Pancreas (tissue), 10 donors: ENCODE data around the gene REG1B. TPM values are rescaled to one million over a fixed set of nuclear protein-coding genes. Genes with fewer than 3 reads are reported as not detected.

Experiments used
- ATAC-seq, 4 donors: fragments of 200-7000 bp; cut with Tn5 transposase; one replicate each; pipeline versions ENCODE4 v1.8.0 to v1.9.1; 2020; ENCODE audit warnings: mild to moderate bottlenecking in 4 of 4, moderate library complexity in 4 of 4
- DNase-seq, 6 donors: peaks; one replicate each; pipeline ENCODE4 v3.0.0-alpha.2; 2020
- FAIRE-seq: peaks from 2 replicates; lab custom pipeline; 2012; peaks lifted over from hg19 to GRCh38; lab: Jason Lieb, UNC
- H3K27ac ChIP-seq, 4 donors: fragments of 200-600 bp; sonication (generic); 1 replicate in 3 of 4; 2 replicates in 1 of 4; pipeline versions ENCODE4 v1.5.0 to v1.8.0; 2020
- H3K27me3 ChIP-seq, 4 donors: fragments of 200-600 bp; one replicate each; pipeline ENCODE4 v1.8.0; 2021
- H3K36me3 ChIP-seq, 3 donors: fragments of 200-600 bp; sonication (generic) in 1 of 3; one replicate each; pipeline versions ENCODE4 v1.5.0 to v1.8.0; 2020 to 2021
- H3K4me1 ChIP-seq, 3 donors: fragments of 200-600 bp; one replicate each; pipeline ENCODE4 v1.8.0; 2021
- H3K4me3 ChIP-seq, 4 donors: fragments of 200-600 bp; sonication (generic) in 2 of 4; one replicate each; pipeline versions ENCODE4 v1.5.0 to v1.8.0; 2020 to 2021
- H3K9me3 ChIP-seq, 4 donors: fragments of 200-600 bp; one replicate each; pipeline ENCODE4 v1.8.0; 2021
- CTCF ChIP-seq, 4 donors: fragments of 200-600 bp; sonication (generic) in 3 of 4; IDR thresholded peaks; one replicate each; pipeline versions ENCODE4 v1.5.0 to v1.8.0; 2021; ENCODE audit warnings: antibody characterized with exemption in 4 of 4
- WGBS, 2 donors: extraction: QIAGEN DNeasy Blood & Tissue Kit; methylation state at CpG; one replicate each; pipeline ENCODE4 v1.1.7; 2013; 5-methylcytosine and 5-hydroxymethylcytosine counted together
- intact Hi-C, 3 donors: fragments of 100-400 bp; cut with DNase I; formaldehyde crosslinking; loops; one replicate each; pipeline versions ENCODE4 v1.11.1 to v1.14.2; 2022
- polyA plus RNA-seq, 2 donors: library from polyadenylated mRNA; stranded (reverse); fragments of 200-250 nt; gene quantifications; one replicate each; pipeline ENCODE4 v1.2.3, GENCODE V29; 2013
- total RNA-seq, 6 donors: library from RNA; stranded (reverse); fragmentation: NEBNext Ultra II Directional in 4 of 6; extraction: Animal tissue kit (Norgen Biotek cat#: 25700) in 4 of 6; gene quantifications; one replicate each; pipeline versions ENCODE4 v1.2.1 to v1.2.4, GENCODE V29; 2021 to 2023
- donor health status: healthy with polysubstance abuse.
- donor health status: DM: no; HTN: no; CAD: no; lungs with moderate emphysema.
- donor health status: DM: no; HTN: no; CAD: no.
- donor health status: control.
- donor health status: control.
- donor health status: Bipolar disorder and iron deficiency.
- donor health status: DM: yes; HTN: yes; CAD: no.
- donor health status: DM: no; HTN: no; CAD: no.
- donor health status: DM: no; HTN: no; CAD: no.
- donor health status: DM: yes; HTN: yes; CAD: no.

The REG1B gene
- total and polyA plus RNA-seq, 8 donors = 3,724 to 34,839 (median 13,358) TPM

- H3K9me3 ChIP-seq = no peaks in the 10 kb centered on the region
Observed at GRCh38 chr2:79128406-79128805, 40.6 kb upstream of the REG1B start.

GRCh38 chr2:79125721-79125985, 37.9 kb upstream of the REG1B start:
- Histone ChIP-seq H3K36me3 (peaks cover 7 to 29% (median 8%) of the 10 kb centered on the region in 3 donors), H3K27ac (peak overlapping the region in 3 of 4 donors; percentile 1 to 87 (median 85)), H3K4me1 (peaks cover 0 to 2% (median 0%) of the 10 kb centered on the region in 3 donors), H3K4me3 (no peak overlapping the region), H3K9me3 (no peaks in the 10 kb centered on the region), H3K27me3 (no peaks in the 10 kb centered on the region)
- 47 to 56% methylated on average over 3 of the region's 3 CpGs for WGBS, 2 donors
- ATAC-seq = peak in 1 of 4 donors; percentile 1
- intact Hi-C loops = loop anchor here in 1 of 3 donors (10.0 kb wide), 2 partner anchors 101 to 759 kb away; partner anchors contain the start of gene REG3G
- no peak for TF ChIP-seq CTCF (IDR thresholded peaks at IDR 0.05)
- FAIRE-seq = no peak
- no peak for DNase-seq

More at GRCh38 chr2:79128406-79128805, 40.6 kb upstream of the REG1B start:
- no peak for ATAC-seq
- TF ChIP-seq CTCF (IDR thresholded peaks at IDR 0.05) = no peak
- no peak for FAIRE-seq
- WGBS, 2 donors = 86 to 88% methylated on average over 3 of the region's 3 CpGs
- H3K27ac ChIP-seq = no peak overlapping the region
- peaks cover 0 to 11% (median 6%) of the 10 kb centered on the region in 3 donors for H3K4me1 ChIP-seq
- no peaks in the 10 kb centered on the region for H3K27me3 ChIP-seq
- H3K36me3 ChIP-seq = peaks cover 0 to 2% (median 0%) of the 10 kb centered on the region in 3 donors
- H3K4me3 ChIP-seq = no peak overlapping the region
- DNase-seq = no peak
- intact Hi-C loops = loop anchor here in 1 of 3 donors (10.0 kb wide), 2 partner anchors 104 to 756 kb away; partner anchors contain the start of gene REG3G

- peaks cover 7 to 29% (median 11%) of the 10 kb centered on the region in 3 donors for H3K36me3 ChIP-seq
- DNase-seq (peak in 1 of 6 donors; percentile 43), ATAC-seq (peak in 3 of 4 donors; percentile 2 to 8 (median 3)), FAIRE-seq (no peak)
- H3K4me1 ChIP-seq = peaks cover 0 to 2% (median 0%) of the 10 kb centered on the region in 3 donors
- H3K27me3 ChIP-seq = no peaks in the 10 kb centered on the region
- TF ChIP-seq CTCF (IDR thresholded peaks at IDR 0.05) = no peak
- peak overlapping the region; percentile 1 to 87 (median 43) for H3K27ac ChIP-seq
- H3K4me3 ChIP-seq = no peak overlapping the region
- no peaks in the 10 kb centered on the region for H3K9me3 ChIP-seq
- WGBS, 2 donors = 34 to 35% methylated on average over 9 of the region's 9 CpGs
- intact Hi-C loops = loop anchor here in 1 of 3 donors (5.0 to 10.0 kb wide), 3 partner anchors 38 to 760 kb away; partner anchors contain the start of genes REG1B and REG3G
Observed at GRCh38 chr2:79124907-79125720, 37.3 kb upstream of the REG1B start.

GRCh38 chr2:79122676-79123075, 34.9 kb upstream of the REG1B start:
- 32 to 55% methylated on average over 2 of the region's 2 CpGs for WGBS, 2 donors
- FAIRE-seq = no peak
- peak; percentile 1 to 18 (median 8) for ATAC-seq

More at GRCh38 chr2:79122676-79123075, 34.9 kb upstream of the REG1B start:
- TF ChIP-seq CTCF (IDR thresholded peaks at IDR 0.05) = no peak
- no peaks in the 10 kb centered on the region for H3K9me3 ChIP-seq
- DNase-seq = peak in 4 of 6 donors; percentile 45 to 72 (median 64)
- intact Hi-C loops = loop anchor here in 1 of 3 donors (5.0 to 10.0 kb wide), 3 partner anchors 35 to 762 kb away; partner anchors contain the start of genes REG1B and REG3G
- peaks cover 7 to 21% (median 9%) of the 10 kb centered on the region in 3 donors for H3K4me1 ChIP-seq
- H3K27me3 ChIP-seq = no peaks in the 10 kb centered on the region
- H3K27ac ChIP-seq = peak overlapping the region; percentile 67 to 94 (median 86)
- H3K36me3 ChIP-seq = peaks cover 7 to 29% (median 11%) of the 10 kb centered on the region in 3 donors
- H3K4me3 ChIP-seq = peak overlapping the region; percentile 28 to 60 (median 50)
